CMK (cell line): ENCODE data around the gene IKBKE.
"Not testable (repeated sequence)": the region's sequence is repeated elsewhere in the genome, so short reads cannot be mapped to it uniquely, and the experiment has no call there.

Experiments used
- DNase-seq: peaks from one replicate; pipeline ENCODE4 v3.0.0-alpha.2; 2010; ENCODE audit warnings: low read depth

The IKBKE gene

DNA sequence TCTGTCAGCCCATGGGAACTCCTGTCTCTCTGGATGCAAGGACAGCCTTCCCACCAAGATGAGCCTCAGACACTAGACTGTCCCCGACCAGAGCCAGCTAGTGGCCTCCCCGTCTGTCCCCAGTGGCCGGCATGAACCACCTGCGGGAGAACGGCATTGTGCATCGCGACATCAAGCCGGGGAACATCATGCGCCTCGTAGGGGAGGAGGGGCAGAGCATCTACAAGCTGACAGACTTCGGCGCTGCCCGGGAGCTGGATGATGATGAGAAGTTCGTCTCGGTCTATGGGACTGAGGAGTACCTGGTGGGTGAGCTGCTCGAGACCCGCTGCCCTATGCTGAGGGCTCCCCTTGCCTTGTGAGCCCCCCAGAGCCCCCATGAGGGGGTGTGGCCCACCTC, 5.8 kb downstream of the IKBKE start:
- DNase-seq = no peak

DNA sequence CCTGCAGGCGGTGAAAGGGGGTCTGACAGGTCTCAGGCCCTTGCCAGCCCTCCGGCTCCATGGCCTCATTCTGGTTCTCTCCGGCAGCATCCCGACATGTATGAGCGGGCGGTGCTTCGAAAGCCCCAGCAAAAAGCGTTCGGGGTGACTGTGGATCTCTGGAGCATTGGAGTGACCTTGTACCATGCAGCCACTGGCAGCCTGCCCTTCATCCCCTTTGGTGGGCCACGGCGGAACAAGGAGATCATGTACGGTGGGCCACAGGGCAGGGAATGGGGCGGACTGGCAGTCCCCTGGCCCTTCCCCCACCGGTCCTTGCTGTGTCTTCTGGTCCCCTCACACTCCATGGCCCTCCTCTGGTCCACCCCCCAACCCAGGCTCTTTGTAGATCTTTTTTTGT, 6.3 kb downstream of the IKBKE start:
- DNase-seq = no peak

- no peak for DNase-seq
Measured at GRCh38 chr1:206477110-206477509, 6.8 kb downstream of the IKBKE start.

DNA sequence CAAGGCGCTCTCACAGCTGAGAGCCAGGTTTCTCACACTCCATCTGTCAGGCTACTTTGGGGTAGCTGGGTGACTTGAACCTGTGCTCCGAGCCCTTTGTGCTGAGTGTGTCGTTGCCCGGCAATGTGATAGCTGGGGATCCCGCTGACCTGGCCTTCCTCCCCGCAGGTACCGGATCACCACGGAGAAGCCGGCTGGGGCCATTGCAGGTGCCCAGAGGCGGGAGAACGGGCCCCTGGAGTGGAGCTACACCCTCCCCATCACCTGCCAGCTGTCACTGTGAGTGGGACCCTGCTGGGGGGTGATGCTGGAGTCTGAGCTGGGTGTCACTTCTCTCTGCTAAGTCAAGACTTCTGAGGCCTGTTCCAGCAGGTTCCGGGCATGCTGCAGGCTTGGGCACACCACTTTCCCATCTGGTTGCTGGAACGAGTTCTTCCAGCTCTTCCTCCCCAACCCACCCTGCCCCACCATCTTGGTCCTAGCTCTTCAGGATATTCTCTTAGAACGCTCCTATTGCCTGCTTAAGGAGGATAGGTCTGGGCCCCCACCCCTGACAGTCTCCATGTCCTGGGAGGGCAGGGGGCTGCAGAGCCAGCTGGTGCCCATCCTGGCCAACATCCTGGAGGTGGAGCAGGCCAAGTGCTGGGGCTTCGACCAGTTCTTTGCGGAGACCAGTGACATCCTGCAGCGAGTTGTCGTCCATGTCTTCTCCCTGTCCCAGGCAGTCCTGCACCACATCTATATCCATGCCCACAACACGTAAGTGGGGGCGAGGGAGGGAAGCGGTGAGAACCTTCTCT, 7.5 kb downstream of the IKBKE start:
- DNase-seq = no peak

DNA sequence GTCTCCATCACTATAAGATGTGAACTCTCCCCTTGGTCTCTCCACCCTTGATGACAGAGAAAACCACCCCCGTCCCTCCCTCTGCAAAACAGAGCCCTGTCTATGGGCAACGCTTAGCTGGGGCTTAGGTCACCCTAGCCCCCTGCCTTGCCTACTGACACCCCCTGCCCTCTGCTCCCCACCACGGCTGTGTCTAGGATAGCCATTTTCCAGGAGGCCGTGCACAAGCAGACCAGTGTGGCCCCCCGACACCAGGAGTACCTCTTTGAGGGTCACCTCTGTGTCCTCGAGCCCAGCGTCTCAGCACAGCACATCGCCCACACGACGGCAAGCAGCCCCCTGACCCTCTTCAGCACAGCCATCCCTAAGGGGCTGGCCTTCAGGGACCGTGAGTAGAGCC, 8.5 kb downstream of the IKBKE start:
- DNase-seq = no peak

GRCh38 chr1:206479183-206480125, 9.2 kb downstream of the IKBKE start:
- peak; percentile 81 for DNase-seq

DNA sequence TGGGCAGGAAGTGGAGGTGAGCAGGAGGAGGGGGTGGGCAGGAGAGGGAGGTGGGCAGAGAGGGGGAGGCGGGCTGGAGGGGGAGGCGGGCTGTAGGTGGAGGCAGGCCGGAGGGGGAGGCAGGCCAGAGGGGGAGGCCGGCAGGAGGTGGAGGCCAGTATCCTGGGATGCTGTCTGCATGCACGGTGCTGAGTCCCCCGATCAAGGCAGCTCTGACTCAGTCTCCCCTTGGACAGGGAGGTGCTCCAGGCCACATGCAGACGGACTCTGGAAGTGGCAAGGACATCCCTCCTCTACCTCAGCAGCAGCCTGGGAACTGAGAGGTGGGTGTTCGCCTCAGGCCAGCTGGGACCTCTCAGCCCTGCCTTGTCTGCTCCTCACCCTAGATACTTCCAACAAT, 9.9 kb downstream of the IKBKE start:
- no peak for DNase-seq

DNA sequence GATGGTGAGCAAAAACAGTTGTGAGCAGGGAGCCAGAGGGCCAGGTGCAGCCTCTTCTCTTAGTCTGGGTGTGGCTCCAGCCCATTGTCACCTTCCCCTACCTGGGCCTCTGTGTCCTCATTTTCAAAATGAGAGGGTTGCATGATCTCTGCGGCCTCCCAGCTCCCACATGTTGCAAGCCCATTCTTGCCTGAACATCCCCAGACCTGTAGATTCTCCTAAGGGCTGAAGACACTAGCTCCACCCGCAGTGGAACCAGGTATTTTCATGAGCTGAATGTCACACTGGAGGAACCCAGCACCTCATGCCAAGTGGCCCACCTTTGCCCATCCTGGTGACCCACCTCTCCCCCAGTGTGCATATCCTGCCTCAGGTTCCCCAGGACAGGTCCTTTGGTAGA, 12.3 kb downstream of the IKBKE start:
- no peak for DNase-seq

DNA sequence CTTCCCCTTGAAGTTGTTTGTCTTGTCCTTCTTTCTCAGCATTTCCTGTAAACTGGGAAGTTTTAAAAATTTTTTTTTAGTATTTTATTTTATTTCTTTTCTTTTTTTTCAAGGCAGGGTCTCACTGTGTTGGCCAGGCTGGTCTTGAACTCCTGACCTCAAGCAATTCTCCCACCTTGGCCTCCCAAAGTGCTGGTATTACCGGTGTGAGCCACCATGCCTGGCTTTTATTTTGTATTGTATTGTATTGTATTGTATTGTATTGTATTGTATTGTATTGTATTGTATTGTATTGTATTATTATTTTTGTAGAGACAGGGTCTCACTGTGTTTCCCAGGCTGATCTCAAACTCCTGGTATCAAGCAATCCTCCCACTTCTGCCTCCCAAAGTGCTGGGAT, 13.6 kb downstream of the IKBKE start:
- DNase-seq = not testable (repeated sequence)

GRCh38 chr1:206484901-206485300, 14.6 kb downstream of the IKBKE start:
- DNase-seq = no peak

- DNase-seq = no peak
Measured at GRCh38 chr1:206486995-206487788, 16.9 kb downstream of the IKBKE start.

GRCh38 chr1:206487970-206488369, 17.7 kb downstream of the IKBKE start:
- DNase-seq = no peak

GRCh38 chr1:206488466-206488865, 18.2 kb downstream of the IKBKE start:
- DNase-seq = no peak

GRCh38 chr1:206489980-206490770, 19.9 kb downstream of the IKBKE start:
- DNase-seq = no peak

DNA sequence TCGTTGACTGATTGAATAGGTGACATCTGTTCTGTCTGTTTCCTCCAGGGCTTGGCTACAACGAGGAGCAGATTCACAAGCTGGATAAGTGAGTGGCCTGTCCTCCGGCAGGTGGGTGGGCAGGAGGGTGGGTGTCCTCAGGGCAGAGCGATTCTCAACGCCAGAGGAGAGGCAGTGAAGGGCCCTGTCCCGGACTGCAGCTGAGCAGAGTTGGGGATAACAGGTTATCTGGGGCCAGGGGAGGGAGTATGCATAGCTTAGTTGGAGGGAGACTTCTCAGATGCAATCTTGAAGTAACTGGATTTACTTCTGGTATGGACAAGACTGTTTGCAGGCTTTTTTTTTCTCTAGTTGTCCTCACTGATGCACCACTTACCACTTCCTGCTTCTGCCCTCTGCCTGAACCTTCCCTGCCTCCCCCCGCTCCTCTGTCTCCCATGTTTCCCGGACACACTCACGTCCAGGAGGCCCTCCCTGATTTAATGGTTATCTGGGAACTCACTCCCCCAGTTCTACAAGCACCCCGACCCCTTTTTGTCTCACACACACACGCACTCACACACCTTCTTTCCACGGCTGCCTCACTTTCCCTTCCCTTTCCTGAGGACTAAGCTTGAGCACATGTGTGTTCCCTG, 20.6 kb downstream of the IKBKE start:
- DNase-seq = no peak

DNA sequence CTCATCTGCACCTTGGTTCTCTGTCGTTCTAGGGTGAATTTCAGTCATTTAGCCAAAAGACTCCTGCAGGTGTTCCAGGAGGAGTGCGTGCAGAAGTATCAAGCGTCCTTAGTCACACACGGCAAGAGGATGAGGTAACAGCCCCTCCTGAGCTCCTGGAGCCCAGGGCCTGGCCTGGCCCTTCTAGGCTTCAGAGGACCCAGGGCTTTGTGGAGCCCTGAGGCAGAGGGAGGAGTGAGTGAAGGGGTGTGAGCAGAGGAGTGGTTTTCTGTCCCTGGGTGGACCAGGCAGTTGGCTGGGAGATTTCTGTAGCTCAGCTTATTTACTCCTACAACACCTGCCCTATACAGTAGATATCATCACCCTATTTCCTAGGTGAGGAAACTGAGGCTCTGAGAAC, 21.3 kb downstream of the IKBKE start:
- DNase-seq = no peak

DNA sequence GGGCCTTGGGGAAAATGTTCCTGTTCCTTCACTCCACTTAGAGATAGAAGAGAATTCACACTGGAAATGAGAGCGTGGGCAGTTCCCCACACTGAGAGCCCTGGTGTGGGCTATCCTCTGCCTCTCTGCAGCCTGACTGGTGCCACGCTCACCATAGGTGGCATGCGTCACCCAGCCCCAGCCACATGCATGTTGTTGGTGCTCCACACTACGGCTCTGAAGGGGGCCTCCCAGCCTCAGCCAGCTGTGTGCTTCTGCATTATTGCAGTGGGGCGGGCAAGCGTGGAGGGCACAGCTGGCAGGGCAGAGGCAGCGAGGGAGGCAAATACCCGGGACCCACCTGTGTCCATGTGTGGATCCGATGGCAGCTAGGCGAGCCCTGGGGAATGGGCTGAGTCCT, 22.3 kb downstream of the IKBKE start:
- no peak for DNase-seq

DNA sequence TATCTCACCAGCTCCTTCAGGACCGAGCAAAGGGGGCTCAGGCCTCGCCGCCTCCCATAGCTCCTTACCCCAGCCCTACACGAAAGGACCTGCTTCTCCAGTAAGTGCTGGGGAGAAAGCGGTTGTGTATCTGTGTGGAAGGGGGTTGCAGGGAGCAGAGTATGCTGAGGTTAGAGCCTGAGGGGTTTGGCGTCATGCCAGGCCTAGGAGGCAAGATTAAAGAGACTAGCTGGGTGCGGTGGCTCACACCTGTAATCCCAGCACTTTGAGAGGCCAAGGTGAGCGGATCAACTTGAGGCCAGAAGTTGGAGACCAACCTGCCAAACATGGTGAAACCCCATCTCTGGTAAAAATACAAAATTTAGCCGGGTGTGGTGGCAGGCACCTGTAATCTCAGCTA, 23.0 kb downstream of the IKBKE start:
- no peak for DNase-seq

GRCh38 chr1:206495011-206495461, 24.8 kb downstream of the IKBKE start:
- DNase-seq = no peak

GRCh38 chr1:206495493-206496046, 25.3 kb downstream of the IKBKE start:
- DNase-seq = no peak
